ENCODE results near the gene TSPAN33.
A peak's percentile ranks its signal among the peaks of the same experiment; 100 is the strongest.
"Not testable (repeated sequence)": the region's sequence is repeated elsewhere in the genome, so short reads cannot be mapped to it uniquely, and the experiment has no call there.

Gene TSPAN33

DNA sequence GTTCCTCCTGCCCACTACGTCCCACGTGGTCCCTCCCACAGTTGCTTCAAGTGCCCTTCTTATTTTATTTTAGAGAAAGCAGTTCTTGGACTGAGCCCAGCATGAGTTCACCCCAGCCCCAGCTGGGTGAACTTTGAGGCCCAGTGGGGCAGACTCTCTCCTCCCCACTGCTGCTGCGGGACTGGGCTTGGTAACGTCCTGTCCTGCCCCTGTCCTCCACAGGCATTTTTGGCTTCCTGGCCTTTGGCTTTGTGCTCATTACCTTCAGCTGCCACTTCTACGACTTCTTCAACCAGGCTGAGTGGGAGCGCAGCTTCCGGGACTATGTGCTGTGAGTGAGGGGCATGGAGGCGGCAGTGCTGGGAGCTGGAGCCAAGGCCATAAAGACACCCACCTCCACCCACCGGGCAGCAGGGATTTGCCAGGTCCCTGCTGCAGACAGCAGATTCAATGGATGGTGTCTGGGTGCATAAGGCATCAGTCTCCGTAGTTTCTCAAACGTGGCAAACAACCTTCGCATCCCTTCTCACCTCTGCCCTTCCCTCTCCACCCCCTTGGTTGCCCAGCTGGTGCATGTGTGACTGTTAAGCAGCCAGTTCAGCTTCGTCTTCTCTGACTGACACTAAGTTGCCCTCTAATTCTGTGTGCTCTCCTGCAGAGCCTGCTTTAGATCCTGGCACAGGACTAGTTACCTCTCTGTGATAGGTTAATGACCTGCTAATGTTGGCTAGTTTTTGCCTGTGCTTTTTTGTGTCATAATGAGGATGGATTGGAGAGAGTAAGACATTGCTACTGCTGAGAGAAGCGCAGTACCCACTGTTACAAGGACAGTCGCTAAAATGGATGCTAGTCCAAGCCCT is 64.8 kb downstream of the TSPAN33 start:
- DNase-seq (ENCODE audit: low read depth) = no peak

DNA sequence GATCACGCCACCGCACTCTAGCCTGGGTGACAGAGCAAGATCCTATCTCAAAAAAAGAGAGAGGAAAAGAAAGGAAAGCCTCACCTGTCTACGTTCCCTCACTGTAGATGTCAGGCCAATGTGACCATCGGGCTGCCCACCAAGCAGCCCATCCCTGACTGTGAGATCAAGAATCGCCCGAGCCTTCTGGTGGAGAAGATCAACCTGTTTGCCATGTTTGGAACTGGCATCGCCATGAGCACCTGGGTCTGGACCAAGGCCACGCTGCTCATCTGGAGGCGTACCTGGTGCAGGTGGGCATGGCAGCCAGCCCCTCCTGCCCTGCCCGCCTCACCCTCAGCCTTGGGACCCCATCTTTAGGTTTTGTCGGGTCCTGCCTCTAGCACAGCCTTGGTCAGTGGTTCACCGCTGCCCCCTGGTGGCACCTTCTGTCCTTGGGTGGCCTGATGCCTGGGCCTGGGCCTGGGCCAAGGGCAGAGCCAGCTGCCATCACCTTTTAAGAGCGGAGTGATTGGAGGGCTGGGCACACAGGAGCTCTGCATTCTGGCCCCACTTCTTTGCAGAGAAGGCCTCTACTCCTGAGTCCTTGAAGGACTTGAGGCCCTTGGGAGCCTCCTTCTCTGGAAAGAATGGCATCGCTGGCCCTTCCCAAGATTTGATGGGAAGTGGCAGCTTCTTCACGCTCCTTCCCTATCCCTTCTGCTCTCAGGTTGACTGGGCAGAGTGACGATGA is 65.9 kb downstream of the TSPAN33 start:
- DNase-seq (ENCODE audit: low read depth) = peak; percentile 47

DNA sequence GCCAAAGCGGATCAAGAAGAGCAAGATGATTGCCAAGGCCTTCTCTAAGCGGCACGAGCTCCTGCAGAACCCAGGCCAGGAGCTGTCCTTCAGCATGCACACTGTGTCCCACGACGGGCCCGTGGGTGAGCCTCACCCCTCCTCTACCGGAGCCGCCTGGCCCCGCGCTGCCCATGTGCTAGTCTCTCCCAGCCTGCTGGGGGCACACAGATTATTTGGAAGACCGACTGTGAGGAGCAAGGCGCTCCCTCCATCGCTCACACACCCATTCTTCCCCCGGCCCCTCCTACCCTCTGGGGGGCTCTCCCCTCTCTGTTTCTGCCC is 66.4 kb downstream of the TSPAN33 start:
- DNase-seq (ENCODE audit: low read depth) = no peak

DNA sequence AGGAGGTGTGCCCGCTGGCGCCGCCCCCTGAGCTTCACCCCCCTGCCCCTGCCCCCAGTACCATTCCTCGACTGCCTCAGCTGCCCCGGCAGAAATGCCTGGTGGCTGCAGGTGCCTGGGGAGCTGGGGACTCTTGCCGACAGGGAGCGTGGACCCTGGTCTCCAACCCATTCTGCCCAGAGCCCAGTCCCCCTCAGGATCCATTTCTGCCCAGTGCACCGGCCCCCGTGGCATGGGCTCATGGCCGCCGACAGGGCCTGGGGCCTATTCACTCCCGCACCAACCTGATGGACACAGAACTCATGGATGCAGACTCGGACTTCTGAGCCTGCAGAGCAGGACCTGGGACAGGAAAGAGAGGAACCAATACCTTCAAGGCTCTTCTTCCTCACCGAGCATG is 67.6 kb downstream of the TSPAN33 start:
- no peak for DNase-seq (ENCODE audit: low read depth)

DNA sequence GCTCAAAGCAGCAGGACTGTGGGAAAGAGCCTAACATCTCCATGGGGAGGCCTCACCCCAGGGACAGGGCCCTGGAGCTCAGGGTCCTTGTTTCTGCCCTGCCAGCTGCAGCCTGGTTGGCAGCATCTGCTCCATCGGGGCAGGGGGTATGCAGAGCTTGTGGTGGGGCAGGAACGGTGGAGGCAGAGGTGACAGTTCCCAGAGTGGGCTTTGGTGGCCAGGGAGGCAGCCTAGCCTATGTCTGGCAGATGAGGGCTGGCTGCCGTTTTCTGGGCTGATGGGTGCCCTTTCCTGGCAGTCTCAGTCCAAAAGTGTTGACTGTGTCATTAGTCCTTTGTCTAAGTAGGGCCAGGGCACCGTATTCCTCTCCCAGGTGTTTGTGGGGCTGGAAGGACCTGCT is 68.1 kb downstream of the TSPAN33 start:
- DNase-seq (ENCODE audit: low read depth) = no peak

DNA sequence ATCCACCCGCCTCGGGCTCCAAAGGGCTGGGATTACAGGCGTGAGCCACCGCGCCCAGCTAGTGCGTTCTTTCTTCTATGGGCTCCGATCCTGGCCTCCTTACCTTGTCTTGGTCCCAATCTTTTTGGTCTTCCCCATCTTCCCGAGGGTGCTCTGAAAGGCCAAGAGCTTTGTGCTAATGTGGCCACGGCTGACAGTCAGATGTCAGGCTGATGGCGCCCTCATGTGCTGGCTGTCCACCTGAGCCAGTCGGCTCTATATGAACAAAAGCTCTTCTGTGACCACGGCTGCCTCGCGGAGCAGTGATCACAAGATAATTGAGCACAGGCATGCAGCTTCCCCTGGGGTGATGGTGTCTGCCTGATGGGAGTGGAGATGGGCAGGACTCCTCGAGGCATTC is 69.3 kb downstream of the TSPAN33 start:
- no peak for DNase-seq (ENCODE audit: low read depth)

DNA sequence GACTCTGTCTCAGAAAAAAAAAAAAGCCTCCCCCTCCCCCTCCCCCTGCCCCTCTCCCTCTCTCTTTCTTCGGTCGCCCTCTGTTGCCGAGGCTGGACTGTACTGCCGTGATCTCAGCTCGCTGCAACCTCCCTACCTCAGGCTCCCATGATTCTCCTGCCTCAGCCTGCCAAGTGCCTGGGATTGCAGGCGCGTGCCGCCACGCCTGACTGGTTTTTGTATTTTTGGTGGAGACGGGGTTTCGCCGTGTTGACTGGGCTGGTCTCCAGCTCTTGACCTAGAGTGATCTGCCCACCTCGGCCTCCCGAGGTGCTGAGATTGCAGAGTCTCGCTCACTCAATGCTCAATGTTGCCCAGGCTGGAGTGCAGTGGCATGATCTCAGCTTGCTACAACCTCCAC is 71.2 kb downstream of the TSPAN33 start:
- DNase-seq (ENCODE audit: low read depth) = not testable (repeated sequence)

DNA sequence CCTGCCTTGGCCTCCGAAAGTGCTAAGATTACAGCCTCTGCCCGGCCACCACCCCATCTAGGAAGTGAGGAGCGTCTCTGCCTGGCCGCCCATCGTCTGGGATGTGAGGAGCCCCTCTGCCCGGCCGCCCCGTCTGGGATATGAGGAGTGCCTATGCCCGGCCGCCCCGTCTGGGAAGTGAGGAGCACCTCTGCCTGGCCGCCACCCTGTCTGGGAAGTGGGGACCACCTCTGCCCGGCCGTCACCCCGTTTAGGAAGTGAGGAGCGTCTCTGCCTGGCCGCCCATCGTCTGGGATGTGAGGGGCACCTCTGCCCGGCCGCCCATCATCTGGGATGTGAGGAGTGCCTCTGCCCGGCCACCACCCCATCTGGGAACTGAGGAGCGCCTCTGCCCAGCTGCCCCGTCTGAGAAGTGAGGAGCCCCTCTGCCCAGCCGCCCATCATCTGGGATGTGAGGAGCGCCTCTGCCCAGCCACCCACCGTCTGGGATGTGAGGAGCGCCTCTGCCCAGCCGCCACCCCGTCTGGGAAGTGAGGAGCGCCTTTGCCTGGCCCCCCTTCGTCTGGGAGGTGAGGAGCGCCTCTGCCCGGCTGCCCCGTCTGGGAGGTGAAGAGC is 71.7 kb downstream of the TSPAN33 start:
- not testable (repeated sequence) for DNase-seq (ENCODE audit: low read depth)

DNA sequence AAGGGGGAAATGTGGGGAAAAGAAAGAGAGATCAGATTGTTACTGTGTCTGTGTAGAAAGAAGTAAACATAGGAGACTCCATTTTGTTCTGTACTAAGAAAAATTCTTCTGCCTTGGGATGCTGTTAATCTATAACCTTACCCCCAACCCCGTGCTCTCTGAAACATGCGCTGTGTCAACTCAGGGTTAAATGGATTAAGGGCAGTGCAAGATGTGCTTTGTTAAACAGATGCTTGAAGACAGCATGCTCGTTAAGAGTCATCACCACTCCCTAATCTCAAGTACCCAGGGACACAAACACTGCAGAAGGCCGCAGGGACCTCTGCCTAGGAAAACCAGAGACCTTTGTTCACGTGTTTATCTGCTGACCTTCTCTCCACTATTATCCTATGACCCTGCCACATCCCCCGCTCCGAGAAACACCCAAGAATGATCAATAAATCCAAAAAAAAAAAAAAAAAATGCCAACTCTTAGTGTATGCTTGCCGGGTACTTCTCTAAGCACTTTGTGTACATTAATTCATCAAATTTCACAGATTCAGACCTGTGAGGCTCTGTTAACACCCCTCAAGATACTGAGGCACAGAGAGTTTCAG is 72.4 kb downstream of the TSPAN33 start:
- not testable (repeated sequence) for DNase-seq (ENCODE audit: low read depth)

DNA sequence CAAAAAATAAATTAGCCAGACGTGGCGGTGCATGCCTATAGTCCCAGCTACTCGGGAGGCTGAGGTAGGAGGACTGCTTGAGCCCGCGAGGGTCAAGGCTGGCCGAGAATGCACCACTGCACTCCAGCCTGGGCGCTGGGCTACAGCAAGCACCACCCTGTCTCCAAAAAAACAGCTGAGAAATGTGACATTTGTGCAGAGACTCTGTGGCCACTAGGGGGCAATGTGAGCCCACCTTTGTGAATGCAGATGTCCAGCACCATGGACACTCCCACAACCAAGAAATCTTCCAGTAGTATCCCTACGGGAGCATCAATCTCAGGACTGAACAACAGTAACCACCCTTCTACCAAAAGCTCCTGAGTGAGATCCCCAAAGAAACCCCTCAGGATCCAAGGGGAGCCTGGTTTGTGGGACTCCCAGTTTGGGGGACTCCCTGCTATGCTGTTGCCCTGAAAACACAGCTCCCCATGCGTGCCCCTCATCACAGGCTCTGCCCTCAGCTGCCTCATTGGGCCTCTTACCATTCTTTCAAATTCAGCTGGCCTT is 74.1 kb downstream of the TSPAN33 start:
- DNase-seq (ENCODE audit: low read depth) = peak; percentile 67

DNA sequence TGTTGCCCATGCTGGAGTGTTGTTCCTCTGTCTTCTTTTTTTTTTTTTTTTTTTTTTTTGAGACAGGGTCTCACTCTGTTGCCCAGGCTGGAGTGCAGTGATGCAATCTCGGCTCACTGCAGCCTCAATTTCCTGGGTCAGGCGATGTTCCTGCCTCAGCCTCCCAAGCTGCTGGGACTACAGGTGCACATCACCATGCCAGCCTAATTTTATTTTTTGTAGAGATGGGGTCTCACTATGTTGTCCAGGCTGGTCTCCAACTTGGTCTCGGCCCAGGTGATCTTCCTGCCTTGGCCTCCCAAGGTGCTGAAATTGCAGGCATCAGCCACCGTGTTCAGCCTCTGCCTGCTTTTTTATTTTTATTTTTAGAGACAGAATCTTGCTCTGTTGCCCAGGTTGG is 74.7 kb downstream of the TSPAN33 start:
- DNase-seq (ENCODE audit: low read depth) = not testable (repeated sequence)
